ENCODE measurements around the gene ZNF213.
"Not testable (repeated sequence)": the region's sequence is repeated elsewhere in the genome, so short reads cannot be mapped to it uniquely, and the experiment has no call there.

The ZNF213 gene

DNA sequence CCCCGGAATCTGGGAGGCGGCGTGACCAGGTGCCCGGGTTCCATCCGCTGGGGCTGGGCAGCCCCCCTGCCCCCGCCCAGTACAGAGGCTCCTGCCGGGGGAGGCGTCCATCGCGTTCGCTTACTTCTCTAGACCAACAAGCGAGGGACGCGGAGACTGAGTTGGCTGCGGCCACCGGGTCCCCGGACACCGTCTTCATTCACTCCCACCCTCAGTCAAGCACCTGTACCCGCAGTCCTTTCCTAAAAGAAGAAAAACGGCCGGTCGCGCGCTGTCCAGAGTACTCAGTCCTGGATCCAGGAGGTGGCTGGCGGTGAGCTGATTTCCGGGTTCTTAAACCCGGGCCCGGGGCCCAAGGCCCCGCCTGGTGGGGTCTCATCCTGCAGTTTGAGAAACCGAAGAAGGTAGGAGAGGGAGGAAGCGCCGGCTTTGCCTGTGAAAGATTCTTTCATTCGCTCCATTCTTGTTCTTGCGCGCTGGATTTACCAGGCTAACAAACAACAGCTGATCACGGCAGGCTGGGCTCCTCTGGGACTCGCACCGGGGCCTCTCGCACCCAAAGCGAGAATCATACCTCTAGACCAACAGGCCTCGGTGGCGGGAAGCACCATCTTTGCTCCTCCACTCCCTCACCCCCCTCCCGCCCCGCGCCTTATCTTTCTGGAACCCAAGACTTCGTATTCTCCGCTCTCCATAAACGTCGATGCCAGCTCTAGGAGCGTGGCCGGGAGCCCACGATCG lies 35.8 kb downstream of the ZNF213 start:
- DNase-seq, result no peak

DNA sequence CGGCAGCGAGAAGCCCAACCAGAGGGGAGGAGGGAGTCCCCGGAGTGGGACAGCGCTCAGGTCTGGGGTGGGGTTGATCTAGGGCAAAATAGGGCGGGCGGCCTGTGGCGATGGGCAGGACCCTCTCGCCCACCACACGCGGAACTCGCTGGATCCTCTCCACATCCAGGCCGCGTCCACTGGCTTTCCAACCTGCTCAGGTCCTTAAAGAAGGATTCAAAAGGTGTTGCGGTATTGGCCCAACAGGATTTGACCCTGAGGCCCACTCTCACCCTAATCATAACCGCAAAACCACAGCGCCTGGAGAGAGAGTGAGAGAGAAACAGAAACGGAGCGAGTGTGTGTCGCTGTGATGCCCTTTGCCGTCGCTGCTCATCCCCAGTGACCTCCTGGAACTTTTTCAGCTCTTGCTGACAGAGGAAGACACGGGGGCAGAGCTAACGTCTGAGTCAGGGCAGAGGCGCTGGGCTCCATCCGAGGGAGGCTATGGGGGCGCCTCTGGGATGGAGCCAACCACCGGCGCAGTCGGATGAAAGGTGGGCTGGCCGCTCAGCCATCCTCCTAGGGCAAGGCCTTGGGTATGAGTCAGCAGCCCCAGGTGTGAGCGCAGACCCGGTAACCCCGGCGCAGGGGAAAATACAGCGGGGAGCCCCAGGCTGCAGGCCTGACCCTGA lies 36.5 kb downstream of the ZNF213 start:
- DNase-seq, result no peak

DNA sequence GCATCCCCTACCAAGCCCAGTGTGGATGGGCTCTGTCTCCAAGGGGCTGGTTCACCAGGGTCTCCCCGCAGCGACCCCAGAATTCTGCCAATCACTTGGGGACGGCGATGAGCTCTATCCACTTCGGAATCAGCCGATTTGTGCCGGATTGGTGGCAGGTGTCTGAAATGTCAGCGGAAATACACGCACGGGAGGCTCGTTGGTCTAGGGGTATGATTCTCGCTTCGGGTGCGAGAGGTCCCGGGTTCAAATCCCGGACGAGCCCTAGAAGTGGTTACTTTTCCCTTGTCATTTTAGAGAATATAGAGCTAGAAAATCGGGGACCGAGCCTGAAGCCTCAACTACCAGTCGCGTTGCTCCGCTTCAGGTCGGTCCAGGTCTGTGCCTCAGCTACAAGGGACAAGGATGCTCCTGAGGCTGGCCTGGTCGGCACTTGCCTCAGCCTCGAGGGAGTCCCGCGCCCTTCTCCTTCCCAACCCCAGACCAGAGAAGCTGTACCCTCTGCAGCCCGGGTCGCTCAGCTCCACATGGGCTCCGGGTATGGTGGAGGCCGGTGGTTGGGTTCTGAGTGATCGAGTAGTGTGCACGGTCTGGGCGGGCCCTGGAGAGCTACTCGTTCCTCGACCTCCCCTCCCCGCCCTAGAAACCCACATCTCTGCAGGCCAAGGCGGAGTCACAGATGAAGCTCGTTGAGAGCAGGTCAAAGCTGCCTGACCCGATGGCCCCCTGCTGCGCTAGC lies 37.2 kb downstream of the ZNF213 start:
- peak in 1 of 4 experiments; percentile 47 for DNase-seq

DNA sequence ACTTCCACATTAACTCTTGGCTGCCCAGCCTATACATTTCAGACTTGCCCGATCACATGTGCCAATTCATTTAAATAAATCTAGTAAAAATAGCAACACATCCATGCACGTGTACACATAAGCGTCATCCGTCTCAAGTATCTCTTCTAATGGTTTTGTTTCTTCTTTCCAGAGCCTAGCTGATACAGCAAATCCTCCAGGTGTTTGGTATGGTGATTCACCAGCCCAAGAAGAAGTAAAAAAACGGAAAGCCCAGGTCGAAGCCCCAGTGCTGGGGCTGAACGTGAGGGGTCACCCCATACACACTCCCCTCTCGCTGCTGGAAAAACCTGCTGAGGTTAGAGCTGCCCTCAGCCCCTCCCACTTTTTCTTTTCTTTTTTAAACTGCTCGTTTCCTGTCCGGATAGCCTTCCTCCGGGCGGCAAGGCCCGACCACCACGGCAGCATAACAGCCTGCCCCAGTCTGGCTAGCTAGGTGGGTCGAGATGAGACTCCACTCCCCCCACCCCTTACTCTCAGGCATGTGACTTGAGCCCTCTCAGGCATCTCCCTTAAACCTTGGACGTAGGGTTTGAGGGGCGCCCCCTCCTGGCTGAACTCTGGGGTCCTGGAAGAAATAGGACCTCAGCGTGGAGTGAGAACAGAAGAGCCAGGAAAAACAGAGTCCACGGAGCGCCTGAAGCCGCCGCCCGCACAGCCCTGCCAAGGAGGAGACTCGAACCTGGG lies 39.2 kb downstream of the ZNF213 start:
- no peak for DNase-seq

DNA sequence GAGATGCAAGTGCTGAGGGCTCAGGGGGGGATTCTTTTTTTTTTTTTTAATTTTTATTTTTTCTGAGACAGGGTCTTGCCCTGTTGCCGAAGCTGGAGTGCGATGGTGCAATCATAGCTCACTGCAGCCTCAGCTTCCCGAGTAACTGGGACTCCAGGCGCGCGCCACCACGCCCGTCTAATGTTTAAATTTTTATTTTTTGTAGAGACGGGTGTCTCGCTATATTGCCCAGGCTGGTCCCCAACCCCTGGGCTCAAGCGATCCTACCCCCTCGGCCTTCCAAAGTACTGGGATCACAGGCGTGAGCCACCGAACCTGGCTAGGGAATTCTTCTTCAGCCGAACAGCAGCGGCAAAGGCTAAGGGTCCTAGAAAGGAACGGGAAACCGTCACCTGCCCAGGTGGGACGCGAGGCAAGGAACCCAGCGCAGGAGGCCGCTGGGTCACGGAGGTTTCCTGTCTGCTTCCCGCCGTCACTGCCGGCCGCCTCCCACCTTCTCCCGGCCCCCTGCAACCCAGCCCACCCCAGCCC lies 39.9 kb downstream of the ZNF213 start:
- DNase-seq, result no peak

DNA sequence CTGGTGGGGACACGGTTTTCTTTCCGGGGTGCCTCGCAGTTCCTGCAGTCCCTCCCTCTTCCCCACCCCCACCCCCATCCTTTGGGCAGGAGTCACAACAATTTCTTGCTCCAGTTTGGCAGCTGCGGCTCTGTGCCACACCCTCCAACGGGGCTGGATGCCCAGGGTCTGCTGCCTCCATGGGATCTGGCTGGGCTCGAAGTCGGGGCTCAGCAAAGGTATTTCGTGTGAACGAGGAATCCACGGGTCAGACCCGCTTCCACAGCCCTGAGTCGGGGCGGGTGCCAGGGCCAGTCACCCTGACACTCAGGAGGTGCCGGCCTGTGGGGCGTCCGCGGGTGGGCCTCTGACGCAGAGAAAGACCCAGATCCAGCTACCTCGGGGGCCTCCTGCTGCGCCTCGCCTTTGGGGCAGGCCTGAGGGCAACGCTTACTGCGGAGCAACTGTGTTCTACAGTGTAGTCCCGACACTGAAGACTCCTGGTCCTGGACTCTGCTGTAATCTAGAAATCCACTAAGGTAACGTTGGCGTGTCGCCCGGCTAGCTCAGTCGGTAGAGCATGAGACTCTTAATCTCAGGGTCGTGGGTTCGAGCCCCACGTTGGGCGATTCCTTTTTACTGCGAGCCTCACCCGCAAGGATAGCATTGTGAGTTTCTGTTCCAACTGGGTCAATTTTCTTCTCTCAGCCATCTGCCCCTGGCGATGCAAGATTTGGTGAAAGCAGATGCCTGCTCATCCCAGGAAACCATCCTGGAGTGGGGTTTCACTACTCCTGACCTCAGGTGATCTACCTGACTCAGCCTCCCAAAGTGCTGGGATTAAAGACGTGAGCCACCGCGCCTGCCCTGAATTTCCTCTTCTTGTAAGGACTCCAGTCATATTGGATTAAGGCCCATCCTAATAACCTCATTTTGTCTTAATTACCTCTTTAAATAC lies 40.6 kb downstream of the ZNF213 start:
- no peak for DNase-seq

DNA sequence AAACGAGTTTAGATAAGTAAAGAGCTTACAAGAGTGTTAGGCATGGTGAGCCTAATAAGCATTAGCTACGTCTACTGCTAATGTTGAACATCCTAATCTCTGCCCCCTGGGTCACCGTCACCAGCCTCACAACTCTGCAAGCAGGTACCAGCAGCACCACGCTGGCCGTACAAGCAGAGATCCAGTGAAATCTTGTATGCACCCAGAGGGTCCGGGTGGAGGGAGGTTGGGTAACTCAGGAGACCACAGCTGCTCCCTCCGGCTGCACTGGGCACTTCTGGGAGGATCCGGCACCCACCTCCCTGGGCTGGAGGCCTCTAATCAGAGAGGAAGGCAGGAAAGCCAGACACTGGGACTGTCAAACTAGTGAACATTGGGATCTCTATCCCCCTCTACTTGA lies 44.8 kb downstream of the ZNF213 start:
- DNase-seq, result no peak

DNA sequence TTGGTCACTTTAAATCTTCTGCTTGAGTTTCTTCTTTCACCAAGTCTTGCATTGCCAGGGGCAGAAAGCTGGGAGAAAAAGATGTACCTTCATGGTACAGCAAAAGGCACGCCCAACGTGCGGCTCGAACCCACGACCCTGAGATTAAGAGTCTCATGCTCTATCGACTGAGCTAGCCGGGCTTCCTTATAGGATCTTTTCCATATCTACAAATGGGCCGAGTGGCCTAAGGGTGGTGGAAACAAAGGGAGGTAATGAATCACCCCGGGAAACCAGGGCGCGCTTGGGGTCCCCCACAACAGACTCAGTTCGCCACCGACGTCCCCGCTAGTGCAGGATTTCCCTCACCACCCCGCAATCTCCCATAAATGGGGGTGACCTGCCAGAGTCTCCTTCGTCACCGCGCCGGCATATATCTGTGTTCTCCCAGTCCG lies 45.6 kb downstream of the ZNF213 start:
- DNase-seq, result no peak

DNA sequence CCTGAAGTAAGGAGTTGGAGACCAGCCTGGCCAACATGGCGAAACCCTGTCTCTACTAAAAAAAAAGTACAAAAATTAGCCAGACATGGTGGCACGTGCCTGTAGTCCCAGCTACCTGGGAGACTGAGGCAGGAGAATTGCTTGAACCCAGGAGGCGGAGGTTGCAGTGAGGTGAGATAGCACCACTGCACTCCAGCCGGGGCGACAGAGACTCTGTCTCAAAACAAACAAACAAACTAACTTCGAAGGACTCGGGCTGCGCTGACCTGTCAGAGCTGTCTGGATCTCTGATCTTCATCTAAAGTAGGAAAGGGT lies 47.4 kb downstream of the ZNF213 start:
- DNase-seq, result not testable (repeated sequence)

DNA sequence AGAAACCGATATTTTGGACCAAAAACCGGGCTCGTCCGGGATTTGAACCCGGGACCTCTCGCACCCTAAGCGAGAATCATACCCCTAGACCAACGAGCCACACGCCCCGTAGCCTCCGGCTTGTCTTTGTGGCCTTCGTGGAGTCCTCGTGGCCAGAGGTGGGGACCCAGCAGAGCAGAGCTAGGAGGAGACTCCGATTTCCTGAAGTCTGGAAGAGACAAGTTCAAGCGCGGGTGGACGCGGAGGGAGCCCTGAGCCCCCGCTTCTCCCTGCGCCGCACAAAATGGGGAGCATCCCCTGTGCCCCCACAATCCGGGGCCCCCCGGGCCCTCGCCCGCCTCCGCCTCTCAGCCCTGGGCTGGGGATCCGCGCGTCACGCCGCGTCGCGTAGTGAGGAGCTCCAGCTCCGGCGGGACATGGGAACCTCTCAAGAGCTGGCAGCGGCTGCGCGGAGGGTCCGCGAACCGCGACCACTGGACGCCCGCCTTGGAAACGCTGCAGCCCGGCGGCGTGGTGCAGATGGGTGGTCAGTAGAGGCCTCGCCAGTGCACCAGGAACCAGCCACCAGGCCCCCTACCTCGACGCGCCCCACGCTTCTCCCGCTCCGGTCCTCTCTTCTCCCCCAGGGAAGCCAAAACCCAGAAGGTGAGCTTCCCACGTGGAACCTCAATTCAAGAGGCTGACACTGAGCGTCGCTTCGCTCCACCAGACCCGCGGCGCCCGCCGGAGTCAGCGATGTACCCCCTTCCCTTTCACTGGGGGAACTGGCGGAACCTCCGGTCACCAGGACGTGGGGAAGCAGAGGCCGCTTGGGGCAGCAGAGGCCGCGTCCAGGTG lies 48.0 kb downstream of the ZNF213 start:
- peak in 1 of 4 experiments; percentile 39 for DNase-seq

DNA sequence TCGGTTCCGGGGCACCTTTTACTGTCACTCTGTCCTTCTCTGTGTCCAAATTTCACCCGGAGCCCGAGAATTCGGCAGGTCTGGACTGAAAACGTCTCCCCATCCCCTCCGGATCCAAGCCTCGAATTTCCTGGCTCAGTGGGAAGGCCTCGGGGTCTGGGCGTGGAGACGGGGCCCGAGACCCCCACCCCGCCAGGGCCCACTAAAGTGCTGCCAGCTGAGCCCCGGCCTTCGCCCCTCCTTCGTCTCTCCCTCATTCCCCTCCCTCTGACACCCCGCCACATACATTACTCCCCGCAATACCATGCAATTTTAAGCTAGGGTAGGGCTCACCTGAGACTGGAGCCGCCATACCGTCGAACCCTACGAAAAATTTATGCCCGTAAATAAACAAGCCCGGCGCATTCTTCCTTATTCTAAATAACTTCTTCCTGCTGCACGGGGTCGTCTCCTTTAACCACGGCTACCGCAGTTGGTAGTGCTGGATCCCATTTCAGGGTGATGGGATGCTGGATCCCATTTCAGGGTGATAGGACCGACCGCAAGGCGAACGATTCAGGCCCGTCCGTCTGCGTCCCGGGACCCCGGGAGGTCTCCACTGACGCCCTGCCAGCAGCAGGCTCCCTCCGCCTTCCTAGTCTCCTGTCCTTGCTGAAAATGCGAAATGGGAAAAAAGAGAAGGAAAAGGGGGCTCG lies 48.8 kb downstream of the ZNF213 start:
- no peak for DNase-seq

DNA sequence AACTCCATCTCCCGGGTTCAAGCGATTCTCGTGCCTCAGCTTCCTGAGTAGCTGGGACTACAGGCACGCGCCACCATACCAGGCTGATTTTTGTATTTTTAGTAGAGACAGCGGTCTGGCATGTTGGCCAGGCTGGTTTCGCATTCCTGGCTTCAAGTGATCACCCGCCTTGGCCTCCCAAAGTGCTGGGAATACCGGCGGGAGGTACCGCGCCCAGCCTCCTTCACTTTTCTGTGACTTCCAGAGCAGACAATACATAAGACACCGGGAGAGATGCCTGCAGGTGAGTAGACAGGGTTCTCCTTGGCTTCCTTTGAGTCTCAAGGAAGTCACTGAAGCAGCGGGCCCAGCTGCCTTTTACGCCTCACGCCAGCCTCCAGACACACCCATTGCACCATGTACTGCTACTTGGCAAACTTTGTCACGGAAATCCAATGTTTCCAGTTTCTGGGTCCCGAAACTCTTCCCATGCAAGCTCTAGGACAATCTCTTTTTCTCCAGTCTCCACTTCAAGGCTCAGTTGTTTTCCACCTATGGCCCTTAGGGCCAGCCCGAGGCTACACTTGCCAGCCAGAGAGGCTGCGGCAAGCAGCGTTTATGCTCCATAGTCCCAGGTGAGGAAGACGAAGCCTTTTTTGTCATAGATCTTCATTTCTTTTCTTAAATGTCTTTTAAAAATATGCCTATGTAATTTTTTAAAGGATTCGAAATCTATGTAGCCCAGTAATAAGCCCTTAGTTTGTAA lies 52.3 kb downstream of the ZNF213 start:
- no peak for DNase-seq

DNA sequence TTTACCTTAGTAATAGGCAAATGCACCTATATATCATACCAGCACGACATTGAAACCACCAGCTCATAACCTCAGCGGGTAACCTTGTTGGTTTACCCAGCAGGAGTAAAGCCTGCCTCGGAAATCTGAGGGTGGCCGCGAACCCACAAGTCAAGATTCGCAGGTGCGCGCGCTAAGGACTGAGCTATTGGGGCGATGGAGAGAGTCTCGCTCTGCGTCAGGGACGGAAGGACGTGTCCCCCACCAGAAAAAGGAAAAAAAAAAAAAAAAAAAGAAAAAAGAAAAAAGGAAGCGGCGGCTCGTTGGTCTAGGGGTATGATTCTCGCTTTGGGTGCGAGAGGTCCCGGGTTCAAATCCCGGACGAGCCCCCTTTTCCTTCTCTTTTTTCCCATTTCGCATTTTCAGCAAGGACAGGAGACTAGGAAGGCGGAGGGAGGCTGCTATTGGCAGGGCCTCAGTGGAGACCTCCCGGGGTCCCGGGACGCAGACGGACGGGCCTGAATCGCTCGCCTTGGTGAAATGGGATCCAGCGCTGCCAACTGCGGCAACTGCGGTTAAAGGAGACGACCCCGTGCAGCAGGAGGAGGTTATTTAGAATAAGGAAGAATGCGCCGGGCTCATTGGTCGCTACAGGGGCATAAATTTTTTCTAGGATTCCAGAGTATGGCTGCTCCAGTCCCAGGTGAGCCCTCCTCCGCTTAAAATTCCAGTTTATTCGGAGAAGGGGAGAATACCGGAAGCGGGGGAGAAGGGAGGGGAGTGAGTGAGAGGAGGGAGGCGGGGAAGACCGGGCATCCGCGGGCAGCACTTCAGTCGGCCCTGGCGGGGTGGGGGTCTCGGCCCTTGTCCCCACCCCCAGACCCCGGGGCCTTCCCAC lies 53.2 kb downstream of the ZNF213 start, which contains the start of gene OR1F1:
TSS of gene OR1F1 (plus strand) at position 407 of the 877 bp plus-strand sequence.
- peak in 1 of 4 experiments; percentile 36 for DNase-seq

DNA sequence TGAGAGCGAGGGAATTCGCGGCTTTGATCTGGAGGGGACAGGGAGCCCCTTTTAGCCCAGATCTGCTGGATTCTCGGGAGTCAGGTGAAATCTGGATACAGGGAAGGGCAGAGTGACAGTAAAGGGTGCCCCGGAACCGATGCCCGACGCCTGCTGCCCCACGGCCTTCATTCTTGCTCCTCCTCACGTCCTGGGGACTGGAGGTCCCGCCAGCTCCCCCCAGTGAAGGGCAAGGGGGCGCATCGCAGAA lies 53.8 kb downstream of the ZNF213 start:
- no peak for DNase-seq

DNA sequence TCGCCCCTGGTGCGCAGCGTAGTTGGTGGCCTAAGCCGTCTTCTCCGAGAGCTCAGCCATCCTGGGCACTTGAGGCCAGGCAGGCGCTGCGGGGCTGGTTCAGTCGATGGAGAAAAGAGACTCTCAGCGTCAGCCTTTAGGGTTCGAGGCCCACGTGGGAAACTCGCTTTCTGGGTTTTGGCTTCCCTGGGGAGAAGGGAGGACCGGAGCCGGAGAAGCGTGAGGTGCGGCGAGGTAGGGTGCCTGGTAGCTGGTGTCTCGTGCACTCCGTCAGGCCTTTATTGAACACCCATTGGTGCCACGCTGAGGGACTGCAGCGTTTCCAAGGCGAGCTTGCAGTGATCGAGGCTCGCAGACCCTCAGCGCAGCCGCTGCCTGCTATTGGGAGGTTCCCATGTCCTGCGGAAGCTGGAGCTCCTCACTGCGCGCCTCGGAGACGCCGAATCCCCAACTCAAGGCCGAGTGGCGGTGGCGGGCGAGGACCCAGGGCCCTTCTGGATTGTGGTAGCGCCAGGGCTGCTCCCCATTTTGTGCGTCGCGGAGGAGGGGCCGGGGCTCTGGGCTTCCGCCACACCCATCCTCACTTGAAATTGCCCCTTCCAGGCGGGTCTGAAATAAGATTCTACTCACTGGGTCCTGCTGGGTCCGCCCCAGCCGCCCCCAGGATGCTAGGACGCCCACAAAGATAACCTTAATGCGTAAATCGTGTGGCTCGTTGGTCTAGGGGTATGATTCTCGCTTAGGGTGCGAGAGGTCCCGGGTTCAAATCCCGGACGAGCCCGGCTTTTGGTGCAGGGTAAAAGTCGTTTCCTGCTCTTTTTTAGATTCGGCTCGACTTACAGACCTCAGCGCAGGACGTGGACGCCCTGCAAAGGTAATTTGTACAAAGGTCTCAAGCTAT lies 54.3 kb downstream of the ZNF213 start:
- DNase-seq, result peak in 1 of 4 experiments; percentile 32

DNA sequence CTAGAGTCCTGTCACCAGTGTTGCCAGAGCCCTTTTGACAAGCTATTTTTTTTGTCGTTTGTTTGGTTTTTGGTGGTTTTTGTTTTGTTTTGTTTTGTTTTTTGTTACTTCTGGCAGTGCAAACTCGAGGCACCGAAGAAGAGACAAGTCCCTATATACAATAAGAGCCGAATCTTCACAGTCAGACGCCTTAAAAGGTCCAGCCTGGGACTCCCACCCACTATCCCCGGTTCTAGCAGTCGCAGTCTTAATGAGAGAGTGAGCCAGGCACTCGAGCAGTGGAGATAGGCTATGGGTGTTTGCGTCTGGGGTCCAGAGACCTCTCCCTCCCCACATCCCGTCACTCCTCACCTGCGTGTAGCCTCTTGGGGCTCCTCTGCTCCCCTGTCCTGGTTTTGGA lies 55.0 kb downstream of the ZNF213 start:
- DNase-seq, result no peak

DNA sequence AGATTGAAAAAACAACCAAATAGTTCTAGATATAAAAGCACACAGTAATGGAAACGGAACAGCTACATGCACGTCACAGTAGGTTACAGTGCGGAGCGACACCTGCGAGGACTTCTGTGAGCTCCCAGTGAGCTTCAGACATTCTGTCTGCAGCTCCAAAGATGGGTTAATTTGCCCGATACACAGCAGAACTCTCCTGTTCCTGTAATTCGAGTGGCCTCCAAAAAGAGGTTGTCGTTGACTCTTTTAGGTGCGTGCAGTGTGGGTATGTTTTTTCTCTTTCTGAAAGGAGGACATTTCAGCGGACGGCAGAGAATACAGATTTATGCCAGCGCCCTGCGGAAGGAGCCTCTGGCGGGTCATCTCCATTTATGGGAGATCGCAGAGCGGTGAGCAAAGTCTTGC lies 56.1 kb downstream of the ZNF213 start:
- no peak for DNase-seq
